DMS 273 (cell line): ENCODE results near the gene TRIP13.
"Not testable (repeated sequence)": the region's sequence is repeated elsewhere in the genome, so short reads cannot be mapped to it uniquely, and the experiment has no call there.

Source experiments
- DNase-seq: peaks from one replicate; lab custom pipeline; 2025; ENCODE audit not compliant: unreplicated experiment; lab: John Stamatoyannopoulos, UW

TRIP13 gene

GRCh38 chr5:934381-934967, 41.8 kb downstream of the TRIP13 start:
- DNase-seq: not testable (repeated sequence)

- no peak for DNase-seq
These were observed 42.9 kb downstream of the TRIP13 start for GRCh38 chr5:935510-936084.

GRCh38 chr5:936149-937144, 43.8 kb downstream of the TRIP13 start:
- no peak for DNase-seq

- no peak for DNase-seq
These were observed 44.7 kb downstream of the TRIP13 start for GRCh38 chr5:937151-937924.

GRCh38 chr5:939368-939767, 46.7 kb downstream of the TRIP13 start:
- no peak for DNase-seq

GRCh38 chr5:940741-941140, 48.1 kb downstream of the TRIP13 start:
- not testable (repeated sequence) for DNase-seq

GRCh38 chr5:943201-943917, 50.7 kb downstream of the TRIP13 start:
- peak; percentile 90 for DNase-seq

- peak; percentile 83 for DNase-seq
These were observed 51.4 kb downstream of the TRIP13 start for GRCh38 chr5:943918-944620.

GRCh38 chr5:944621-944927, 51.9 kb downstream of the TRIP13 start:
- DNase-seq: no peak

GRCh38 chr5:944992-945685, 52.5 kb downstream of the TRIP13 start:
- peak; percentile 60 for DNase-seq

- DNase-seq: peak; percentile 94
These were observed 53.2 kb downstream of the TRIP13 start for GRCh38 chr5:945691-946551.

GRCh38 chr5:946720-947625, 54.3 kb downstream of the TRIP13 start:
- DNase-seq: no peak

GRCh38 chr5:947626-948471, 55.2 kb downstream of the TRIP13 start:
- DNase-seq: peak; percentile 33

- DNase-seq: no peak
These were observed 56.0 kb downstream of the TRIP13 start for GRCh38 chr5:948472-949274.

GRCh38 chr5:949275-949543, 56.5 kb downstream of the TRIP13 start:
- no peak for DNase-seq
